Measurements from ENCODE around the gene CPEB3.
"Not testable (repeated sequence)": the region's sequence is repeated elsewhere in the genome, so short reads cannot be mapped to it uniquely, and the experiment has no call there.

DNA sequence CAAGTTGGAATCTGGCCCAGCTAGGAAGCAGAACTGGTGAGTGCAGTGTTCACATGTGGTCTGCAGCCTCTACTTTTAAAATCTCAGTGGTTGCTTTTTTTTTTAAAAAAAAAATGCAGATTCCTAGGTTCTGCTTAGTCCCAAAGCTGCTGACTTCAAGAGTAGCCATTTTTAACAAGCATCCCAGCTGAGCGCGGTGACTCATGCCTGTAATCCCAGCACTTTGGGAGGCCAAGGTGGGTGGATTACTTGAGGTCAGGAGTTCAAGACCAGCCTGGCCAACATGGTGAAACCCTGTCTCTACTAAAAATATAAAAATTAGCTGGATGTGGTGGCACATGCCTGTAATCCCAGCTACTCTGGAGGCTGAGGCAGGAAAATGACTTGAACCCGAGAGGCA, 265.5 kb downstream of the CPEB3 start:
- not testable (repeated sequence) for TF ChIP-seq CTCF, EP300 (IDR thresholded peaks at IDR 0.05)

Data from stomach (tissue), 4 donors.